Kidney (tissue), 14 donors: ENCODE measurements around the gene SNTG2. TPM values are rescaled to one million over a fixed set of nuclear protein-coding genes. Genes with fewer than 3 reads are reported as not detected.

ENCODE experiments used
- DNase-seq, 5 donors: peaks; one replicate each; pipeline ENCODE4 v3.0.0-alpha.2; 2013 to 2020
- FAIRE-seq: peaks from 2 replicates; lab custom pipeline; 2012; peaks lifted over from hg19 to GRCh38; lab: Jason Lieb, UNC
- H3K27ac ChIP-seq, 2 donors: one replicate each; pipeline ENCODE4 v1.7.0; 2013; ENCODE audit warnings: low read depth in 2 of 2, low read length in 2 of 2, inconsistent platforms in 1 of 2
- H3K27me3 ChIP-seq: one replicate; pipeline ENCODE4 v1.7.1; 2013; ENCODE audit warnings: low read length, inconsistent platforms; ENCODE audit not compliant: control insufficient read depth, insufficient read depth
- H3K36me3 ChIP-seq, 3 donors: one replicate each; pipeline versions ENCODE4 v1.7.0 to v1.7.1; 2013; ENCODE audit warnings: low read length in 3 of 3, control low read depth in 1 of 3, inconsistent platforms in 1 of 3; ENCODE audit not compliant: insufficient read depth in 3 of 3, control insufficient read depth in 2 of 3
- H3K4me1 ChIP-seq, 3 donors: one replicate each; pipeline versions ENCODE4 v1.7.0 to v1.7.1; 2013; ENCODE audit warnings: low read length in 3 of 3, inconsistent platforms in 1 of 3, low read depth in 1 of 3; ENCODE audit not compliant: control insufficient read depth in 2 of 3, insufficient read depth in 2 of 3
- H3K4me3 ChIP-seq, 3 donors: one replicate each; pipeline versions ENCODE4 v1.7.0 to v1.8.1; 2013; ENCODE audit warnings: low read length in 3 of 3, control low read depth in 1 of 3, inconsistent platforms in 1 of 3
- H3K9ac ChIP-seq, 3 donors: one replicate each; pipeline versions ENCODE4 v1.7.0 to v1.7.1; 2013; ENCODE audit warnings: low read length in 3 of 3, control low read depth in 1 of 3, inconsistent platforms in 1 of 3
- H3K9me3 ChIP-seq, 3 donors: one replicate each; pipeline versions ENCODE4 v1.7.0 to v1.7.1; 2013; ENCODE audit warnings: low read length in 3 of 3, control low read depth in 1 of 3, inconsistent platforms in 1 of 3; ENCODE audit not compliant: control insufficient read depth in 2 of 3, insufficient read depth in 1 of 3
- CTCF ChIP-seq: IDR thresholded peaks from 3 replicates; pipeline ENCODE4 v1.5.1; 2012; ENCODE audit warnings: mild to moderate bottlenecking, moderate library complexity, borderline replicate concordance; ENCODE audit not compliant: insufficient read depth; ENCODE audit errors: extremely low read depth
- intact Hi-C: fragments of 100-400 bp; cut with DNase I; formaldehyde crosslinking; loops from one replicate; pipeline ENCODE4 v1.11.1; 2022
- polyA plus RNA-seq: library from polyadenylated mRNA; stranded (reverse); fragments of 350-450 nt; fragmentation: Illumina TruSeq; extraction: RNeasy Lipid Tissue Mini Kit (QIAGEN cat#74804); gene quantifications from one replicate; pipeline ENCODE4 v1.2.3, GENCODE V29; 2014; ENCODE audit warnings: low read depth, low replicate concordance; ENCODE audit not compliant: insufficient read depth
- total RNA-seq: library from RNA; stranded (reverse); fragmentation: NEBNext Ultra II Directional; extraction: Animal tissue kit (Norgen Biotek cat#: 25700); gene quantifications from one replicate; pipeline ENCODE4 v1.2.1, GENCODE V29; 2021
- donor health status: control.
- donor health status: control.
- donor health status: control.
- donor health status: control.
- donor health status: control.
- donor health status: DM: yes; HTN: yes; CAD: no.
- donor health status: Normal renal cell carcinoma (clear cell type).

The SNTG2 gene
- total and polyA plus RNA-seq, 2 donors from 2014 or later = 2.2 TPM; not detected in 1

GRCh38 chr2:1147873-1148612 lies 197.4 kb downstream of the SNTG2 start:
- no peak for TF ChIP-seq CTCF
- intact Hi-C loops = no loop called here
- no peak for DNase-seq
- H3K9ac ChIP-seq = no peak overlapping the region
- no peaks in the 10 kb centered on the region for H3K9me3 ChIP-seq
- FAIRE-seq = no peak
- H3K27me3 ChIP-seq = no peaks in the 10 kb centered on the region
- no peak overlapping the region for H3K27ac ChIP-seq
- H3K4me1 ChIP-seq = no peaks in the 10 kb centered on the region
- H3K36me3 ChIP-seq = no peaks in the 10 kb centered on the region
- H3K4me3 ChIP-seq = no peak overlapping the region

- intact Hi-C loops = no loop called here
- H3K9me3 ChIP-seq = no peaks in the 10 kb centered on the region
- H3K36me3 ChIP-seq = peaks cover 0 to 2% (median 0%) of the 10 kb centered on the region in 3 donors
- H3K27ac ChIP-seq = no peak overlapping the region
- TF ChIP-seq CTCF = no peak
- H3K27me3 ChIP-seq = no peaks in the 10 kb centered on the region
- DNase-seq (no peak), FAIRE-seq (no peak)
- H3K9ac ChIP-seq = no peak overlapping the region
- no peaks in the 10 kb centered on the region for H3K4me1 ChIP-seq
- H3K4me3 ChIP-seq = no peak overlapping the region
These were observed 200.3 kb downstream of the SNTG2 start for GRCh38 chr2:1150724-1151511.

GRCh38 chr2:1152375-1152774 lies 201.7 kb downstream of the SNTG2 start:
- TF ChIP-seq CTCF = no peak
- H3K9me3 ChIP-seq = no peaks in the 10 kb centered on the region
- peaks cover 0 to 2% (median 0%) of the 10 kb centered on the region in 3 donors for H3K36me3 ChIP-seq
- no peaks in the 10 kb centered on the region for H3K4me1 ChIP-seq
- no peak overlapping the region for H3K27ac ChIP-seq
- H3K4me3 ChIP-seq = no peak overlapping the region
- no peaks in the 10 kb centered on the region for H3K27me3 ChIP-seq
- intact Hi-C loops = no loop called here
- DNase-seq (no peak), FAIRE-seq (no peak)
- H3K9ac ChIP-seq = no peak overlapping the region
